HL-60 (cell line): ENCODE measurements around the gene RPL10.

Experiments used
- CTCF ChIP-seq: IDR thresholded peaks from one replicate; pipeline ENCODE4 v1.5.1; 2011; ENCODE audit warnings: low read length, control low read depth, inconsistent platforms; ENCODE audit not compliant: insufficient read depth
- POLR2AphosphoS5 ChIP-seq: IDR thresholded peaks from 2 replicates; pipeline ENCODE4 v1.6.1; 2012; ENCODE audit warnings: low read depth
- REST ChIP-seq: IDR thresholded peaks from 2 replicates; pipeline ENCODE4 v1.6.1; 2012; ENCODE audit warnings: low read depth; ENCODE audit not compliant: insufficient replicate concordance

GRCh38 chrX:154444755-154445246, 46.6 kb downstream of the RPL10 start:
- TF ChIP-seq CTCF (no peak), REST (no peak), POLR2AphosphoS5 (no peak)
